ENCODE data around the gene LRBA.
"Not testable (repeated sequence)": the region's sequence is repeated elsewhere in the genome, so short reads cannot be mapped to it uniquely, and the experiment has no call there.

LRBA gene

GRCh38 chr4:151014521-151015458 is at the start of gene LRBA:
Gene LRBA, minus strand, starts transcription at chr4:151015284. Its CDS starts 642 bp downstream, at chr4:151014642.
- DNase-seq (ENCODE audit: low read depth), result peak; percentile 39

- DNase-seq (ENCODE audit: low read depth), result not testable (repeated sequence)
These were observed 48.1 kb upstream of the LRBA start for GRCh38 chr4:151063143-151063542.

- no peak for DNase-seq (ENCODE audit: low read depth)
These were observed 40.5 kb upstream of the LRBA start for GRCh38 chr4:151055539-151055938.

- no peak for DNase-seq (ENCODE audit: low read depth)
These were observed 37.7 kb upstream of the LRBA start for GRCh38 chr4:151052785-151053184.

- no peak for DNase-seq (ENCODE audit: low read depth)
These were observed 34.4 kb upstream of the LRBA start for GRCh38 chr4:151049430-151049884.

- DNase-seq (ENCODE audit: low read depth), result no peak
These were observed 33.8 kb upstream of the LRBA start for GRCh38 chr4:151048913-151049312.

GRCh38 chr4:151046609-151047008 is 31.5 kb upstream of the LRBA start:
- no peak for DNase-seq (ENCODE audit: low read depth)

GRCh38 chr4:151045907-151046306 is 30.8 kb upstream of the LRBA start:
- no peak for DNase-seq (ENCODE audit: low read depth)

GRCh38 chr4:151043803-151044515 is 28.9 kb upstream of the LRBA start:
- DNase-seq (ENCODE audit: low read depth), result no peak

GRCh38 chr4:151039733-151040132 is 24.6 kb upstream of the LRBA start:
- peak; percentile 48 for DNase-seq (ENCODE audit: low read depth)

GRCh38 chr4:151038452-151039157 is 23.5 kb upstream of the LRBA start:
- DNase-seq (ENCODE audit: low read depth), result no peak

- DNase-seq (ENCODE audit: low read depth), result no peak
These were observed 20.8 kb upstream of the LRBA start for GRCh38 chr4:151035911-151036310.

- no peak for DNase-seq (ENCODE audit: low read depth)
These were observed 20.2 kb upstream of the LRBA start for GRCh38 chr4:151035328-151035727.

GRCh38 chr4:151034829-151035228 is 19.7 kb upstream of the LRBA start:
- no peak for DNase-seq (ENCODE audit: low read depth)

- peak; percentile 68 for DNase-seq (ENCODE audit: low read depth)
These were observed 16.9 kb upstream of the LRBA start for GRCh38 chr4:151031831-151032605.

GRCh38 chr4:151029537-151029936 is 14.5 kb upstream of the LRBA start:
- no peak for DNase-seq (ENCODE audit: low read depth)

- DNase-seq (ENCODE audit: low read depth), result not testable (repeated sequence)
These were observed 13.9 kb upstream of the LRBA start for GRCh38 chr4:151029006-151029405.

GRCh38 chr4:151025759-151026158 is 10.7 kb upstream of the LRBA start:
- DNase-seq (ENCODE audit: low read depth), result no peak

- DNase-seq (ENCODE audit: low read depth), result no peak
These were observed 7.5 kb upstream of the LRBA start for GRCh38 chr4:151022586-151022985.

- no peak for DNase-seq (ENCODE audit: low read depth)
These were observed 6.7 kb upstream of the LRBA start for GRCh38 chr4:151021637-151022334.

Data from amniotic epithelial cell (primary cell).